SK-N-MC (cell line): ENCODE measurements around the gene NANP.

ENCODE experiments used
- EZH2 ChIP-seq: fragments of 200-600 bp; sonication (generic); IDR thresholded peaks from one replicate; pipeline ENCODE4 v1.6.1; 2017; ENCODE audit warnings: antibody characterized with exemption
- FOXP2 ChIP-seq: optimal IDR thresholded peaks from 2 replicates; pipeline ENCODE3; 2011; ENCODE audit warnings: mild to moderate bottlenecking, moderate library complexity; ENCODE audit not compliant: insufficient read depth; ENCODE audit errors: extremely low read length, control extremely low read depth
- POLR2AphosphoS5 ChIP-seq: IDR thresholded peaks from 2 replicates; pipeline ENCODE4 v1.6.1; 2012; ENCODE audit warnings: mild to moderate bottlenecking, low read depth, low read length, borderline replicate concordance

DNA sequence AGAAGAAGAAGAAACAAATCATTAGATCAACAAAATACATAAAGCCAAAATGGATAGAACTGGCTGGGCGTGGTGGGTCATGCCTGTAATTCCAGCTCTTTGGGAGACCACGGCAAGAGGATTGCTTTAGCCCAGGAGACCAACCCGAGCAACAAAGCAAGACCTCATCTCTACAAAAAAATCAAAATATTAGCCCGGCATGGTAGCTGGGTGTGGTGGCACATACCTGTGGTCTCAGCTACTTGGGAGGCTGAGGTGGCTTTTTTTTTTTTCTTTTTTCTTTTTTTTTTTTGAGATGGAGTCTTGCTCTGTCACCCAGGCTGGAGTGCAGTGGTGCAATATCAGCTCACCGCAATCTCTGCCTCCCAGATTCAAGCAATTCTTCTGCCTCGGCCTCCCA, 59.9 kb downstream of the NANP start:
- TF ChIP-seq EZH2, result no peak
- no peak for TF ChIP-seq POLR2AphosphoS5
- TF ChIP-seq FOXP2, result no peak
